Prostate gland (tissue), 2 donors: ENCODE data around the gene NOC2L. TPM values are rescaled to one million over a fixed set of nuclear protein-coding genes. Genes with fewer than 3 reads are reported as not detected.

Experiments used
- DNase-seq: peaks from one replicate; pipeline ENCODE4 v3.0.0-alpha.2; 2019; ENCODE audit warnings: low spot score
- H3K27ac ChIP-seq, 2 donors: fragments of 200-600 bp; sonication (generic); 2 replicates each; pipeline ENCODE4 v1.5.1; 2017 to 2019
- H3K27me3 ChIP-seq: fragments of 200-600 bp; sonication (generic); replicated peaks from 2 replicates; pipeline ENCODE4 v1.5.1; 2019; ENCODE audit not compliant: insufficient read depth
- H3K36me3 ChIP-seq, 2 donors: fragments of 200-600 bp; sonication (generic); 1 replicate in 1 of 2; 2 replicates in 1 of 2; pipeline versions ENCODE4 v1.5.1 to v1.8.1; 2017 to 2019
- H3K4me1 ChIP-seq: fragments of 200-600 bp; sonication (generic); replicated peaks from 2 replicates; pipeline ENCODE4 v1.5.1; 2019
- H3K4me3 ChIP-seq, 2 donors: fragments of 200-600 bp; sonication (generic); 2 replicates each; pipeline ENCODE4 v1.5.1; 2017 to 2019
- H3K9me3 ChIP-seq: fragments of 200-600 bp; sonication (generic); 2 replicates; pipeline ENCODE4 v1.5.1; 2017
- POLR2A ChIP-seq: fragments of 450-650 bp; IDR thresholded peaks from one replicate; pipeline ENCODE4 v1.6.1; 2016; ENCODE audit warnings: antibody characterized with exemption, mild to moderate bottlenecking
- POLR2AphosphoS5 ChIP-seq: sonication (generic); formaldehyde crosslinking; IDR thresholded peaks from one replicate; pipeline ENCODE4 v1.6.1; 2017; ENCODE audit warnings: antibody characterized with exemption
- WGBS: methylation state at CpG from one replicate; pipeline ENCODE4 v1.1.5; 2018; 5-methylcytosine and 5-hydroxymethylcytosine counted together
- intact Hi-C: fragments of 100-400 bp; cut with DNase I; formaldehyde crosslinking; loops from one replicate; pipeline ENCODE4 v1.14.2; 2022
- total RNA-seq, 2 donors: library from RNA; depleted of rRNA; stranded (reverse); fragments of >200 nt; gene quantifications; one replicate each; pipeline ENCODE4 v1.1.0, GENCODE V29; 2016
- TF ChIP-seq, protein P1 (sequence below), 4 experiments: fragments of 200-600 bp in 2 of 4; fragments of 450-650 bp in 2 of 4; sonication (generic) in 2 of 4; IDR thresholded peaks; 1 replicate in 3 of 4; 2 replicates in 1 of 4; pipeline ENCODE4 v1.5.1; 2016 to 2019; ENCODE audit warnings: antibody characterized with exemption in 4 of 4, mild to moderate bottlenecking in 2 of 4, moderate library complexity in 2 of 4

The NOC2L gene
- total RNA-seq, 2 donors from 2014 or later, result 43.2 to 65.5 TPM

DNA sequence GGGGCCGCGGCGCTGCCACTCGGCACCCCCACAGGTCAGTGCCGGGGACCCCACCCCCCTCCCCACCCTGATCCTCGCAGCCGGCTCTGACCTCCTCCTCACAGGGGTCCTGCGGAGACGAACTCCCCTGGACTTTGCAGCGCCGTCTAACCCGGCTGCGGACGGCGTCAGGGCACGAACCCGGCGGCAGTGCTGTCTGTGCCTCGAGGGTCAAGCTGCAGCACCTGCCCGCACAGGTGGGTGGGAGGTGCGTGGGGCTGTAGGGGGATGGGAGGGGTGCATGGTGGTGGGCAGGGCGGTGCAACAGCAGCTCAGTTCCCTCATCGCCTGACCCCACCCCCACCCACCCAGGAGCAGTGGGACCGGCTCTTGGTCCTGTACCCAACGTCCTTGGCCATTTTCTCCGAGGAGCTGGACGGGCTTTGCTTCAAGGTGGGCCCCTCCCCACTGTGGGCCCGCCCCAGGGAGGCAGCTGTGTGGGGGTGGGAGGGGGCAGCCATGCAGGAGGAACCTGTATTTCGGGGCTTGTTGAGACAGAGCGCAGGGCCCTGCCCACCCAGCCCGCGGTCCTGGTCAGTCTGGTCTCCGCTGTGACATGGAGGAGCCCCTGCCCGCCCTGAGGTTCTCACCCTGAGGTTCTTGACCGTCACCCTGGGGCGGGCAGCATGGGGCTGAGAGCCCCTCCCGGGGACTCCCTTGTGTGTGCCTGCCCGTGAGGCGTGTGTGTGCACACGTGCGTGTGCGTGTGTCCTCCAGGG, 12.1 kb upstream of the NOC2L start:
- Histone ChIP-seq H3K27ac (no peak overlapping the region), H3K4me3 (no peak overlapping the region), H3K4me1 (peaks cover 4% of the 10 kb centered on the region), H3K36me3 (no peaks in the 10 kb centered on the region), H3K27me3 (no peaks in the 10 kb centered on the region), H3K9me3 (no peaks in the 10 kb centered on the region)
- intact Hi-C loops, result no loop called here
- TF ChIP-seq POLR2A, result peak; percentile 18
- TF ChIP-seq, protein P1, sequence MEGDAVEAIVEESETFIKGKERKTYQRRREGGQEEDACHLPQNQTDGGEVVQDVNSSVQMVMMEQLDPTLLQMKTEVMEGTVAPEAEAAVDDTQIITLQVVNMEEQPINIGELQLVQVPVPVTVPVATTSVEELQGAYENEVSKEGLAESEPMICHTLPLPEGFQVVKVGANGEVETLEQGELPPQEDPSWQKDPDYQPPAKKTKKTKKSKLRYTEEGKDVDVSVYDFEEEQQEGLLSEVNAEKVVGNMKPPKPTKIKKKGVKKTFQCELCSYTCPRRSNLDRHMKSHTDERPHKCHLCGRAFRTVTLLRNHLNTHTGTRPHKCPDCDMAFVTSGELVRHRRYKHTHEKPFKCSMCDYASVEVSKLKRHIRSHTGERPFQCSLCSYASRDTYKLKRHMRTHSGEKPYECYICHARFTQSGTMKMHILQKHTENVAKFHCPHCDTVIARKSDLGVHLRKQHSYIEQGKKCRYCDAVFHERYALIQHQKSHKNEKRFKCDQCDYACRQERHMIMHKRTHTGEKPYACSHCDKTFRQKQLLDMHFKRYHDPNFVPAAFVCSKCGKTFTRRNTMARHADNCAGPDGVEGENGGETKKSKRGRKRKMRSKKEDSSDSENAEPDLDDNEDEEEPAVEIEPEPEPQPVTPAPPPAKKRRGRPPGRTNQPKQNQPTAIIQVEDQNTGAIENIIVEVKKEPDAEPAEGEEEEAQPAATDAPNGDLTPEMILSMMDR (IDR thresholded peaks at IDR 0.05), result no peak
- DNase-seq, result no peak
- 23% methylated on average over 25 of the region's 42 CpGs for WGBS

DNA sequence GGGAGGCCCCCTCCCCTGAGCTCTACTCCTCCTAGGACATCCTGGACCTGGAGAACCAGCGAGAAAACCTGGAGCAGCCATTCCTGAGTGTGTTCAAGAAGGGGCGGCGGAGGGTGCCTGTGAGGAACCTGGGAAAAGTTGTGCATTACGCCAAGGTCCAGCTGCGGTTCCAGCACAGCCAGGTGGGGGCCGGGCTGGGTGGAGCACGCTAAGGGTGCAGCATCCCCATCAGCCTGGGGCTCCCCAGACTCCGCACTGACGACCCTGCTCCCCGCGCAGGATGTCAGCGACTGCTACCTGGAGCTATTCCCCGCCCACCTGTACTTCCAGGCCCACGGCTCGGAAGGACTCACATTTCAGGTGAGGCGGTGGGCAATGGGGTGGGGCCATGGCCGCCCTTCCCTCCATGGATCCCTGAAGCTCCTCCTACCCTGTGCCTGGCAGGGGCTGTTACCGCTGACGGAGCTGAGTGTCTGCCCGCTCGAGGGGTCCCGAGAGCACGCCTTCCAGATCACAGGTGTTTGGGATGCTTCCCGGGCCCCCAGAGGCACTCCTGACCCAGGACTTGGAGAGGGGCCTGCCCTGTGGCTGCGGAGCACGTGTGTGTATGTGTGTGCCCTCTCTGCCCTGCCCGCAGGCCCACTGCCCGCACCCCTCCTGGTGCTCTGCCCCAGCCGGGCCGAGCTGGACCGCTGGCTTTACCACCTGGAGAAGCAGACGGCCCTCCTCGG, 11.4 kb upstream of the NOC2L start:
- no peak for DNase-seq

DNA sequence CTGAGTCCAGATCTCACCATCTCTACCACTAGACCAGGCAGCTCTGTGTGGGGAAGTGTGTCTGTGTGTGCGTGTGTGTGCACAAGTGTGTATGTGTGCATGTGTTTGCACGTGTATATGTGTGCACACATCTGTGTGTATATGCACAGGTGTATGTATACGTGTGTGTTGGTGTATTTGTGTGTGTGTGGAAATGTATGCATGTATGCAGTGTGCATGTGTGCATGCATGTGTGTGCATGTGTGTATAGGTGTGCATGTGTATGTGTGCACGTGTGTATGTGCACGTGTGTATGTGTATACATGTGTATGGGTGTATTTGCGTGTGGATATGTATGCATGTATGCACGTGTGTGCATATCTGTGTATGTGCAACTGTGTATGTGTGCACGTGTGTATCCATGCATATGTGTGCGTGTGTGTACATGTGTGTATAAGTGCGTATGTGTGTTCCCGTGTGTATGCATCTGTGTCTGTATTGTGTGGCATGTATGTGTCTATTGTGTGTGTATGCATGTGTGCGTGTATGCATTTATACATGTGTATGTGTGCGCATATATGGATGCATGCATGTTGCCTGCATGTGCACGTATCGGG, 10.3 kb upstream of the NOC2L start:
- no peak for DNase-seq
- TF ChIP-seq, protein P1 (IDR thresholded peaks at IDR 0.05), result no peak
- TF ChIP-seq POLR2A (no peak), POLR2AphosphoS5 (no peak)
- H3K27ac ChIP-seq, result no peak overlapping the region
- 83% methylated on average over 15 of the region's 15 CpGs for WGBS
- no peaks in the 10 kb centered on the region for H3K9me3 ChIP-seq
- H3K4me1 ChIP-seq, result peaks cover 6% of the 10 kb centered on the region
- H3K27me3 ChIP-seq, result no peaks in the 10 kb centered on the region
- H3K4me3 ChIP-seq, result no peak overlapping the region
- intact Hi-C loops, result loop anchor here (5.0 kb wide), 1 partner anchor 62 kb away; no protein-coding TSS in a partner anchor
- no peaks in the 10 kb centered on the region for H3K36me3 ChIP-seq

More for the DNA sequence above, 11.4 kb upstream of the NOC2L start:
- intact Hi-C loops, result no loop called here
- TF ChIP-seq POLR2AphosphoS5 (no peak), POLR2A (no peak)
- TF ChIP-seq, protein P1 (IDR thresholded peaks at IDR 0.05), result no peak
- H3K27ac ChIP-seq, result no peak overlapping the region
- H3K4me1 ChIP-seq, result peaks cover 7% of the 10 kb centered on the region
- H3K36me3 ChIP-seq, result no peaks in the 10 kb centered on the region
- 14% methylated on average over 24 of the region's 33 CpGs for WGBS
- no peak overlapping the region for H3K4me3 ChIP-seq
- H3K9me3 ChIP-seq, result no peaks in the 10 kb centered on the region
- no peaks in the 10 kb centered on the region for H3K27me3 ChIP-seq

DNA sequence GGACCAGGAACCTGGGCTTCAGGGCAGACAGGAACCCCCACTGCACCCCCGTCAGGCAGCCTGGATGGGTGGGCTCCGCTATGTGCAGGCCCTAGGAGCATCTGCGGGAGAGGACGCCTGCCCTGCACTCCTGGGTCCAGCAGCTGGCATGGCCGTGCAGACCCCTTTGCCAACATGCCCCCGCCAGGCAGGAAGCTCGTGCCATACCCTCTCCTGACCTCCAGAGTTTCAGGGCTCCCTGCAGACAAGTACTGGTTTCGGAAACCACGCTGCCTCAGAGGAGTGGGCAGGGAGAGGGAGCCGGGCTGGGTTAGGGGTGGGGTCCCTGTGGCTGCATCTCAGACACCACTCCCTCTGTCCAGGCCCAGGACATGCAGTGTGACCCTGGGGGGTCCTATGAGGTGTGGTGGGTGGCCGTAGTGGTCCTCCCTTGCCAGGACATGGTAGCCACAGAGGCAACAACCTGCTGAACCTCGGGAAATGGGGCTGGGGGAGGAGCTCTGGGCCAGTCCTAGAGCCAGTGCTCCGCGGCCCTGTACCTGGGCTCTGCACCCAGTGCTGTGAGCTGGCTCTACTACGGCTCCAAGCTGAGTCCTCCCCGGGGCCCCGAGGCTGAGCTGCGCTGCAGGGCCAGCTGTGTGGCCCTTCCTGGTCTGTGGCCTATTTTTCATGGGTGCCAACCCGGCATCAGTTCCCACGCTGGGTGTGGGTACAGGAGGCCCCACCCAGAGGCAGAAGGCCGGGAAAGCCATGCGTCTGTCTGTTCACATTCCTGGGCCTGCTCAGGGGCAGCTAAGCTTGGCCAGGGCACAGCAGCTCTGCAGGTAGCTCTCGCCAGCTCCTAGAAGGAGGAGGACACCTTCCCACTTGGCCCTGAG, 8.6 kb upstream of the NOC2L start:
- no peak for DNase-seq
- no peak overlapping the region for H3K4me3 ChIP-seq

More for the DNA sequence above, 8.6 kb upstream of the NOC2L start:
- intact Hi-C loops, result loop anchor here (5.0 kb wide), 1 partner anchor 60 kb away; no protein-coding TSS in a partner anchor
- Histone ChIP-seq H3K36me3 (no peaks in the 10 kb centered on the region), H3K4me1 (peaks cover 6% of the 10 kb centered on the region), H3K27me3 (no peaks in the 10 kb centered on the region), H3K27ac (no peak overlapping the region), H3K9me3 (no peaks in the 10 kb centered on the region)
- TF ChIP-seq POLR2AphosphoS5 (no peak), POLR2A (no peak)
- TF ChIP-seq, protein P1 (IDR thresholded peaks at IDR 0.05), result no peak
- WGBS, result 72% methylated on average over 19 of the region's 23 CpGs
